GM18498 (cell line): ENCODE measurements around the gene KLF13.

Experiments
- ATAC-seq: cut with Tn5 transposase; IDR thresholded peaks from one replicate; pipeline ENCODE4 v1.9.1; 2021; ENCODE audit warnings: mild to moderate bottlenecking, moderate library complexity; ENCODE audit not compliant: unreplicated experiment

Gene KLF13

DNA sequence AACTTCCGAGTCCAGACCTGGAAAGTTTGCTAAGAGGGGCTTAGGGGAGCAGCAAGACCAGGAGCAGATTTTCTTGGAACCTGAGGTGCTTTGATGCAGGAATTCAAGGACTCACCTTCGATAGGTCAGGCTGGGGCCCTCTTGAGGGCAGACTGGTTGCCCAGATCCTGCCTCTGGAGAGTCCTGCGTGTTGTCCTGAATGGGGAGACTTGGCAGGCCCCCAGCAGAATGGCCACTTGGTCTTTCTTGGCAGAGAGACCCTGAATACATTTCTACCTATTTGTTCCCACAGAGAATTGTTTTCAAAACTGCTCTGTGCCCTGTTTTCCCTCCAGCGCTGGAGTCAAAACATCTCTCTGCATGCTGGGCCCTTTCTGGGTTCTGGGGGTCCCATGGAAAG lies 4.2 kb downstream of the KLF13 start:
- no peak for ATAC-seq

DNA sequence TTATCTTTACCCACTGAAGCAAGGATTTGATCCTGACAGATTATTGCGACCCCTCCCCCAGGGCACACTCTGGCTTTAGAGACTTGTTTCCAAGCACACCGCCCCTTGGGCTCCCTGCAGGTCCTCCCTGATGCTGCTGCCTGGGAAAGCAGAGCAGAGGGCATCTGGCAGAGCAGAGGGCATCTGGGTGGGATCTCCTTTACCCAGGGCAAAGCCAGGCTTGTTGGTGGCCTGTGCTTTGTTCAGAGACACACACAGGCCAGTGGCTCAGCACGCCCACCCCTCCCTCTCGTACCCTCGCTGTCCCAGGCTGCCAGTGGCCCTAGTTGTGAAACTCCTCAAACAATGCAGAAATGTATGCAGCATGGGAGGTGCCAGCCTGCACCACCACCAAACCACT lies 4.8 kb downstream of the KLF13 start:
- ATAC-seq = no peak

DNA sequence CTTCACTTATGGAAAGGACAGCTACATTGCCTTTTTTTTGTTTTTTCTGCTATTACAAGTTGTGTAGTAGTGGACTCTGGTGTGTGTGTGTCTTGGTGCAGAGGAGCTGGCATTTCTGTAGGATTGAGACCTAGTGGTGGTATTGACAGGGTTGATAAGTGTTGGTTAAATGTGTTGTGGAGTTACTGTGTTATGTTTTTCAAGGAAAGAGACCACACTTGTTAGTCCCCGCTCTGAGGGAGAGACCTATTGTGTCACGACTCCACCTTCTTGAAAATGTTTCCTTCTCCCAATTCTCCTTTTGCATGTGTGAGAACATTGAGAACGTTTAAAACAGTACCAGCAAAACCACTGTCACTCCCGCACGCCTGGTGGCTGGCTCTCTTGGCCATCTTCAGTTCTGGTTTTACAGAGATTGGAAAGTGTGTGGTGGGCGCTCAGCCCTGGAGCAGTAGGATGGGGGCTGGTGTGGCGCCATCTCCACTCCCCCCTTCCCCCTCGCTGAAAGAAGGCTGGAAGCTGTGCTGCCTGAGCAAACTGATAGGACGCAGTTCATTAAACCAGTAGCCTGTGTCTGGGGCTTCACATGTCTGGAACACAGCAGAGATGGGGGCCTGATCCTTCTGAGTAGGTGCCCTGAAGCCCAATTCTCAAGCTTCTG lies 5.5 kb downstream of the KLF13 start:
- no peak for ATAC-seq

DNA sequence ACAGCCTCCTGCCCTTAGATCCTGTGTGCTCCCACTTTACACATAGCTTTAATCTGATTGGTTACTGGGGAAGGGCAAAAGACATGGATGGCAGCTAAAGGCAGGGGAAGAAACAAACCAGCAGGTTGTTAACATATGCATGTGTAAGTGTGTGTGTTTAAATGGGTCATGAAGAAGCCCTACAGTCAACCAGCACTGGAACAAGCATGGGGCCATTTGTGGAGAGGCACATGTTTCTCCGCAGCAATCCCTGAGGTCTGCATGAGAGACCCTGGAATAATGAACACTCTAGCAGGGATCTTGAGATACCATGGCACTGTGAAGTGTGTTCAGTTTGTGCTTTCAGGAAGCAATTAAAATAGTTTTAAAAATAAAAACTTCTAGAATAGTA lies 6.0 kb downstream of the KLF13 start:
- ATAC-seq = no peak

DNA sequence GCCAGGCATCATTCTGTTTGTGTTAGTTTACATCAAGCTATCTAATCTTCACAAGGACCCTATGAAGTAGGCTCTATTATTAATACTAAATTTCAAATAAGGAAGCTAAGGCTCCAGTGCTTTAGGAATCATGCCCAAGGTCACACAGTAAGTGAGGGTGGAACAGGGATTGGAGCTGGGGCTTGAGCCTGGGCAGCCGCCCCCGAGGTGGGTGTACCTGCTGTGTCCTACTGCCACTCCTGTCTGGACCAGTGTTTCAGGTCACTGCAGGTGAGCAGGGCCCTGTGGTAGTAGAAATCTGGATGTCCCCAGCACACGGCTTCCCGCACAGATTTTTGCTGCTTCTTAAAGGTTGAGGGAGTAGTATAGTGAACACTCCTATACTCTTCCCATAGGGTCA lies 6.5 kb downstream of the KLF13 start:
- ATAC-seq = no peak

DNA sequence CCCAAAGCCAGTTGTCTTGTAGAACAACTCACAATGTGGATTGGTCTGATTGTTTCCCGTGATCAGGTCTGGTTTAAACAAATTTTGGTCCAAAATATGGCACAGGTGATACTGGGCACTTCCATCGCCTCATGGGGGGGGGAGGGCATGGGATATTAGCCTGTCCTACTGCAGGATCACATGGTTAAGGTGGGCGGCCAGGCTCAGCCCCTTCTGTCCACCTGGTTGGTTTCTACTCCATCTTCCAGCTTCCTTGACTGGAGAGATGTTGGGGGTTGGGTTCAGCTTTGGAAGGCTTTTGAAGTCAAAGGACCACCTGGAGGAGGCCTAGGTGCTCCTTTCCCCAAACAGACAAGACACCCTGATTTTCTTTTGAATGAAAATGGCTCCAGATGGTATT lies 7.2 kb downstream of the KLF13 start:
- ATAC-seq = no peak

DNA sequence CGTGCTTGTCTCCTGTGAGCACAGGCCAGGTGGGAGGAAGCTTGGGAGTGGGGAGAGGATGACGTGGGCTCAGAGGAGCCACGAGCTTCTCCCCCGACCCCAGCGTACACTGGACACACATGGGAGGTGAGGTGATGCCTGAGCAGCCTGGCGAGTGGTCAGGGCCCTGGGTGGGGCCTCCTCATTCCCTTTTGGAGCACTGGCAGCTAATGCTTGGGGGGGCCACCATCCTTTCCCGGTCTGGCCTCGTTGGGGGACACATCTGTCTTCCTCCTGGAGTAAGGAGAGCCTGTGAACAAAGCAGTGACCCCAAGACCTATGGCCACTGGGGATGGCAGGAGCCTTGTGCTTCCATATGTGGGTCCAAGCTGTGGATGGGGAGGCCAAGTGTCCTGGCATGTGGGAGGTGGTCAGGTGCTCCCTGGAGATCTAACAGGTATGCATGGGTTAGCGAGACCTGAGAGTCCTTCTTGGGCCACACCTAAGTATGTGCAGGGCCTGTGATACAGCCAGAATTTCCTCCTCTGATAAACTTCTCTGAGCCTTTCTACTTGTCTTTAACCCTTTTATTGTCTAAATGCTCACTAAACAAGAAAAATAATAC lies 9.5 kb downstream of the KLF13 start:
- no peak for ATAC-seq

DNA sequence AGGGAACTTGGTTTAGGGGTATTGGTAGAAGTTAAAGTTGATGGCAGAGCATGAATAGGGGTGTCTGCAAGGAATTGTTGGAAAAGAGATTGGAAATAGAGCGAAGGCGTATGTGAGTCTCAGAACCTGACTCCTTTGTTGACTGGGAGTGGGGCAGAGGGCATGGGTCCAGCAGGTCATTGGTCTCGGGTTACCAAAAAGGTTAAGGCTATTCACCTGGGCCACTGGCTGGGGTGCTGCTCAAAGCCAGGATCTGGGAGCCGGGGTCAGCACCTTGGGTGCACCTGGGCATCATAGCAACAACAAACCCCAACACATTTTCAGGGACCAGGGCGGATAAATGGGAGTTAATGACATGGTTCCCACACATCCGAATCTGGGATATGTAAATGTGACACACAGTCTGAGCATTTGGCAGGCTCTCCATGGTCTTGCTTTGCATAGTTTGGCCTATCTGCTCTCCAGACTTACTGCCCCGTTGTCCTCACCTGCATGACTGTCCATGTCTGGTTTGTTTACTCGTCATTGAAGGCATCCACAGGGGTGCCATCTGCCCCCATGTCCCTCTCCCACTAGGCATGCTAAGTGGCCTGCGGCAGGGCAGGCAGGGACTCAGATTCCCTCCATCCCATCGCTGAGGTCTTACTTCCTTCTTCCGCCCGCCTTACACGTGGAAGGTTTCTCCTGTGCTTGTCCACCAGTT lies 10.1 kb downstream of the KLF13 start:
- no peak for ATAC-seq

DNA sequence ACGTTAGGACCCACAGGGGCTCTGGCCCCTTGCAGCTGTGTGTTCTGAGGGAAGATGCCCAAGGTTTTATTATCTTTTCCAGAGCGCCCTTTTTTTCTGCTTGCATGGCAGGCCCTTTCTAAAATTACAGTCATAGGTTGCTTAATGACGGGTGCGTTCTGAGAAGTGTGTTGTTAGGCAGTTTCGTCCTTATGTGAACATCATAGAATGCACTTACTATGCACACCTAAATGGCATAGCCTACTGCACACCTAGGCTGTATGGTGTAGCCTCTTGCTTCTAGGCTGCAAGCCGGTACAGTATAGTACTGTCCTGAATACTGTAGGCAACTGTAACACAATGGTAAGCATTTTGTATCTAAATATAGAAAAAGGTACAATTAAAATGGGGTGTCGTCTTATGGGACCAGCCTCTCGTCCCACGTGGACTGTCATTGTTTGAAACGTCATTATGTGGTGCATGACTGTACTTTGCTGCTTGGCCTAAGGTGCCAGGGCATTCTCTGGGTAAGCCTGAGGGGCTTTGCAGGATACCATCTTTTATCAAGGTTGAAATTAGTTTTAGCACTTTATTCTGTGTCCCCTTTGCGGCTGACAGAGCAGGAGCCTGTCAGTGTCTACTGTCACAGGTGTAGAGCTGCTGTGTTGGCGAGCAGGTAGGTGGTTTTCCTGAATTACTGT lies 10.9 kb downstream of the KLF13 start:
- ATAC-seq = no peak

DNA sequence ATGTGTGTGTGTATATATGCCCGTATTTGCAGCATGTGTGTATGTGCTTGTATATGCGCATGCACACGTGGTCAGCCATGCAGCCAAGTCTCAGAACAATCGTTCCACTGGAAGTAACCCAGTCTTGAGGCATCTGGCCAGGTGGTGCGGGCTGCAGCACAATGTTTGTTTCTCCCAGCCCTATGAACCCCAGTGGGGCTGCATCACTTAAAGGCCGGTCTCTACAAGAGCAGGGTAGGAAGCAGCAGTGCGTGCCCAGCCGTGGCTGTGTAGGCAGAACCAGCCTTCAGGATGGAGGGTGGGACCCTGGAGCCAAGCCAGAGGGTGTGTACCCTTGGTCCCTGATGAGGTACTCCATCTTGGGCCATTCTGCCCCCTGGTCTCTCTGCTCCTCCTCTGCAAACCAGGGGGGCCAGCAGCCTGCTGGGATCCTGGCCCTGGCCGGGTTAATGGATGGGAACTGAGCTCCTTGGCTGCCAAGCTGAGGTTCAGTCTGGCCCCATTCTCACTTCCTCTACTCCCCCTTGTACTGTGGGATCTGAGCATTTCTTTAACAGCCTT lies 11.8 kb downstream of the KLF13 start:
- peak; percentile 57 for ATAC-seq

DNA sequence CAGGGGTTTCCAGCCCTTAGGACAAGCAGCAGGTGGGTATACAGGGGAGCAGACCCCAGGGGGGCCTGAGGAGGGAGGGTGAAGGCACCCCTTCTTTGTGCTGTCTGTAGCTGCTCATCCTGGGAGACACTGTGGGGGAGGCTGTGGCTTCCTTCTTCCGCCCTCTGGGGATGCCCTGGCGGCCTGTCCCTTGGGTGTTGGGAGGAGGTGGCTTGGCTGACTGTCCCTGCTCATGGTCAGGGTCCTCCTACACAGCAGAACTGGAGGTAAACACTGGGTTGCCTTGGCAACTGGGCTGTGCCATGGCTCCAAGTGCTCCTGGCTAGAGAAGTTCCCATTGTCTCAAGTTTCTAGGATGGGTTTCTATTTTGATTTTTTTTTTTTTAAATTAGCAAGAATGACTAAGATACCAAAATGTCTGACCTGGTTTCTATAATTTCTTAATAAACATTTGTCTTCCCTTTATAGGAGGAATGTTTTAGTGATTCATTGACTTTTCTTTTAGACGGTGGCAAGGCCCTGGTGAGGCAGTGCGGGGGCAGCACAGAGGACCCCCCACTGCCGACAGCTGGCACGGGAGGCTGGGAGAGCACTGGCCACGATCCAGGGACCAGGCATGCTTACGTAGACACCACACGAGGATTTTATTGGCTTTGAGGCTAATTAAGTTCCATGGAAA lies 12.4 kb downstream of the KLF13 start:
- ATAC-seq = peak; percentile 60

DNA sequence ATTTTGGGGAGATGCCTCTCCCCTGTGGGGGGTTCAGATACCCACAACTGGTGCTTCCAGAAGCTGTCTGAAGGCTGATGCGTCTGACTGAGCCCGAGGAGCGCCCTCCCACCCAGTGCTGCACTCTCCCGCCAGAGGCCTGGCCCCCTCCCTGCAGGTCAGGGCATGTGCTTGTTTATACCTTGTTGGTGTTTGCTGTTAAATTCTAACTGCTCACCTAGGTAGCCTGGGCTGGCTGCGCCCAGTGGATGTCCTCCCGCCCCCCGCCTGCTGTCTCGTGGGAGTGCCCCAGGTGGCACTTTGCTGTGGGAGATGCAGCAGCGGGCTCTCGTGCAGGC lies 12.9 kb downstream of the KLF13 start:
- ATAC-seq = no peak

DNA sequence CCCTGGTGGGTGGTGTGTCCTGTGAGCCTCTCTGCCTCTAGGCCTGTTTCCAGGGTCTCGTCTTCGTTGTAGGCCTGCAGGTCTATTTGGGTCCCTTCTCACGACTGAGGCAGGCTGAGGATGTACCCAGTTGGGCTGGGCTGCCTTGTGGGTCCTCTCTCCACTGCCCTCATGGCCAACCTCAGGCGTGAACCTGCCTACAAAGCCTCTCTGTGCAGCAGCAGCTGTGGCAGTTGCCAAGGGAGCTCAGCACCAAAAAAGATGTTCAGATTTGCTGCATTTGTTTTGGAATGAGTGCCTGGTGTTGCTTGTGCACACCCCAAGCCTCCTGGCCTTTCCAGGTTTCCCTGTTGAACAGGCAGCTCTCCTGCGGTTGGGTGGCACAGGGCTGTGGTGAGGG lies 13.4 kb downstream of the KLF13 start:
- ATAC-seq = no peak

DNA sequence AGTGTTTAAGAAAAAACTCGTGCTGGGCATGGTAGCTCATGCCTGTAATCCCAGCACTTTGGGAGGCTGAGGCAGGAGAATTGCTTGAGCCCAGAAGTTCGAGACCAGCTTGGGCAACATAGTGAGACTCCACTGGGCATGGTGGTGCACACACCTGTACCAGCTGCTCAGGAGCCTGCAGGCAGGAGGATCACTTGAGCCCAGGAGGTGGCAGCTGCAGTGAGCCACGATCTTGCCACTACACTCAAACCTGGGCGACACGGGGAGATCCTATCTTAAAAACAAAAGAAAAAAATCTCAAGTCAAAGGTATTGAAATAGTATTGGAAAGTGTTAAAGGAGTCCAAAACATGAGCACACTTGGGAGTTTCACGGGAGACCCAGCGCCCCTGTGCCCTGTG lies 14.0 kb downstream of the KLF13 start:
- ATAC-seq = no peak

DNA sequence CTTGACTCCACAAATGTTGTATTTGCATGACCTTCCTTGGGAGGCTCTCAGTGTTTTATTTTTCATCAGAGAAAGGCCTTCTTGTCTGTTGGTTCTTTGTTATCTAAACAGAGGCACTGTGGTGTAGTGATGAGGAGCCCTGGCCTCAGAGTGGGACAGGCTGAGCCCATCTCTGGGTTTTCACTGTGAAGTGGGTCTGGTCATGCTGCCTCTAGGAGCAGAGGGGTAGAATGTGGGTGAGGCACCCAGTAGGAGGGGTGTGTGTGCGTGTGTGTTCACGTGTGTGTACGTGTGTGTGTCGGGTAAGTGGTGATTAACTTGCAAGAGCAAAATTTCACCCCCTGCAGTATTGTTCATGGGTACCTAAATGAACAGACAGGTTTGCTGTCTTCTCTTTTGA lies 14.4 kb downstream of the KLF13 start:
- no peak for ATAC-seq

DNA sequence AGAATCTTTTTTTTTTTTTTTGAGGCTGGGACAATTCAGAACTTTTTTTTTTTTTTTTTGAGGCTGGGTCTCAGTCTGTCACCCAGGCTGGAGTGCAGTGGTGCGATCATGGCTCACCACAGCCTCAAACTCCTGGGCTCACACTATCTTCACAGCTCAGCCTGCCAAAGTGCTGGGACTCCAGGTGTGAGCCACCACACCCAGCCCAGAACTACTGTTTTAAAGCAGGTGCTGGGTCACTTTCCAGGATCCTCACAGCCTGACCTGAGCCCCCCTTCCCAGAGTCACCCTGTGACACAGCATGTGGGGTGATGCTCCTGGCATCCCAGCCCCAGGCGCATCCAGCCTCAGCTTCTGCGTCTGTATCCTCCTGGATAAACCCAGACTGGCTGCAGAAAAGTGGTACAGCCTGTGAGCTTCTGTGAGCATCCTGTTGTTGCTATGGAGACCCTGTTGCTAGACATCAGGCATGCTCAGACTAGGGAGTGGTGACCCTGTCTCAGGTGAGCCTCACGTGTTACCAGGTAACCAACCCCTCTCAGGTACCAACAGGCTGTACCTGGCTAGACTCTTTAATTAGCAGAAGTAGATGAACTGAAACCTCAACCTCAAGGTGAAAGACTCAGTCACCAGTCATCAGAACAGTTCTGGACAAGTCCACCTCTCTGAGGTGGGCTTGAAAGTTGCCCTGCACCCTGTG lies 15.0 kb downstream of the KLF13 start:
- no peak for ATAC-seq

DNA sequence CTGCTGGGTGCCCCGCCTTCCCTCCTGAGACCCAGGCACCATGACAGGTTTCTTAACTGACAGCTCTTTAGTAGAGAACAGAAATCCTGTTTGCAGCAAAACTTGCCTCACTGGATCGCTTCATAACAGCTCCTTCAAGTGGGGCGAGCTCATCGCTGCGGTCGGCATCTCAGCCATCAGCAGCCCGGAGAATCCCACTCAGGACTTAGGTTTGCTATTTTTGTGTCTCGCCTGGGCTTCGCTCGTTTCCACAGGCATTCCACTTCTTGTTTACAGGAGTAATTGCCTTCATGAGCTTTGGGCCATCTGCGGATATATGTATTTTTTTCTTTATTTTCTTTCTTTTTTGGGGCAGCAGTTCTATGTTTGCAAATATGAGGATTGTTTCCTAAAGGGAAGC lies 15.7 kb downstream of the KLF13 start:
- ATAC-seq = no peak

DNA sequence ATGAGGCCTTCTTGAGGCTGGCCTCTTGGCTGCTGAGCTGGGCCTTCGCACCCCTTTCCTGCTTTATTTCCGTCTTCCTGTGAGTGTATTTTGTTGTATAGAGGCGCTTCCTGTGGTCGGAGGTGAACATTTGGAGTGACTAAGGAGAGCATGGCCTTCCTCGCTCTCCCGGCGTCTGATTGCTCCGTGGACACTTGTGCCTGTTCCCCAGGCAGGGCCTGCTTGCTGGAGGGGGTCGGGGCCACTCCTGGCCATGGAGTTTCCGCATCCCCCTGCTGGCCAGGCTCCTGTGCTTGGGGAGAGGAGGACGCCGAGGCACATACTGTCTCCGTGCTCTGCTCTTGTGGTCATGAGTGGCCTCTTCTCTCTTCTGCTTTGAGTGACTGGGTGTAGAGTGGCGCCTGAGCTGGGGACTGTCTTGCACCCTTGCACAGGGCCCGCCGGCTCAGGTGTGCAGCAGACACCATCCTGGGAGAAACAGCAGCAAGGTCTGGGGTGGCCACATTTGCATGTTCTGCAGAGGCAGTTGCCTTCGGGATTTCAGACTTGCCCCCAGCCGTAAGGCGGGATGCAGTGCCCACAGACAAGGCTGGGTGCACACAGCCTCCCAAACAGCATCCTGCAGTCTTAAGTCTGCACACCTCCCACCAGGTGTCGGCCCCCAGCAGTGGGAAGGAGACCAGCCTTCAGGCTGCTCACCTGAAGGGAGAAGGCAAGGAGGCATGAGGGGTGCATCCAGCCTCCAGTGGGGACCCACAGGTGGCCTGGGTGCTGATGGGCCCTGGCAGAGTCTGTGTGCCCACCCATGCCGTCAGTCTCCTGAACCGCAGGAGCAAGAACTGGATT lies 16.4 kb downstream of the KLF13 start:
- ATAC-seq = no peak

DNA sequence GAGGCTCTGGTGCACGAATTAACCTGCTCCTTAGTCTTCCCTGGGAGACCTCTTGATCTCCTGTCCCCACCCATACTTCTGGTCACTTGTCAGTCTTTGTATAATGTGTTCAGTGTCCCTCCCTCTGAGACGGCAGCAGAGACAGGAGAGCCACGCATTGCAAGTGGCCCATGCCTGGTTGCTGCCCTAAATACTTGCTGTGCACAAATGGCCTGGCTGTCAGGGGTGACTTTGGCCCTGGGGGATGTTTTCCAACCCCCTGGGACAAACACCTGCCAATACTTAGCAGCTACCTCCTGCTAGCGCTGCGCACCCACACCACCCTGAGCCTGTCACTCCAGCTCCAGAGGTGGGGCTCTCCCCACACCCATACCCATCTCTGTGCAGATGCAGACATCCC lies 17.2 kb downstream of the KLF13 start:
- ATAC-seq = no peak

DNA sequence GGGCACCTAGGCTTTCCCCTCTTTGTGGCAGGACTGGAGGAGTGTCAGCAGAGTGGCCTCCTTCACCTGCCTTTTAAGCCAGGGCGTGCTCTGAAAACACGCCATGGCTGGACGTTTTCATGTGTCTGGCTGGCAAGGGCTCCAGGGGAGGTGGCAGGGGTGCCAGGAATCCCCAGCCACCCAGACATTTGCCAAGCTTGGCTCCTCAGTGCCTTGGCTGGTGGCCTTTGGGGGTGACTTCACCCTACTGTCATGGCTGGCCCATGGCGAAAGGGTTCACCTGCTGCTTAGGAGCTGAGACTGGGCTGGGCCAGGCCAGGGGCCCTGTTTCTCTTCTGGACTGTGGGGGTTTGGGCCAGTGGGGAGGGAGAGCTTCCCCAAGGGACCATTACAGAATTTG lies 17.6 kb downstream of the KLF13 start:
- no peak for ATAC-seq
